ENCODE measurements around the gene TMEM244.

DNA sequence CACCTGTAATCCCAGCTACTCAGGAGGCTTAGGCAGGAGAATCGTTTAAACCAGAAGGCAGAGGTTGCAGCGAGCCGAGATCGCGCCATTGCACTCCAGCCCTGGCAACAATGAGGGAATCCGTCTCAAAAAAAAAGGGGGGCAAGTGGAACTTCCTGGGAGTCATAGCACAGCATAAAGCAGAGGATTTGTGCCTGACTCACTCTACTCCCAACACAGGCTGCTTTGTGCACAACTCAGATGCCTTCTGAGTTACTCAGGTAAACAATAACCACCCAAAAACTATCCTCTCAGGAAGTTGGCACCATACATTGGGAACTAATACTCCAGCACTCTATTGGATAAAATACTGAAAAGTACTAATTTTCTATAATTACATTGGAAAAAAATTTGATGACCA is 2.5 kb upstream of the TMEM244 start:
- no peak for TF ChIP-seq SP1 (IDR thresholded peaks at IDR 0.05)
- TF ChIP-seq NFRKB (IDR thresholded peaks at IDR 0.05) = no peak

Measured in HEK293T (cell line).